AG10803 (cell line): Measurements from ENCODE around the gene GAGE12C.
"Not testable (repeated sequence)": the region's sequence is repeated elsewhere in the genome, so short reads cannot be mapped to it uniquely, and the experiment has no call there.

Source experiments
- DNase-seq: peaks from one replicate; pipeline ENCODE4 v3.0.0; 2010; ENCODE audit warnings: low read depth
- H3K4me3 ChIP-seq: 2 replicates; pipeline ENCODE4 v1.5.1; 2011; ENCODE audit warnings: mild to moderate bottlenecking, low read length, control low read depth

GAGE12C gene

DNA sequence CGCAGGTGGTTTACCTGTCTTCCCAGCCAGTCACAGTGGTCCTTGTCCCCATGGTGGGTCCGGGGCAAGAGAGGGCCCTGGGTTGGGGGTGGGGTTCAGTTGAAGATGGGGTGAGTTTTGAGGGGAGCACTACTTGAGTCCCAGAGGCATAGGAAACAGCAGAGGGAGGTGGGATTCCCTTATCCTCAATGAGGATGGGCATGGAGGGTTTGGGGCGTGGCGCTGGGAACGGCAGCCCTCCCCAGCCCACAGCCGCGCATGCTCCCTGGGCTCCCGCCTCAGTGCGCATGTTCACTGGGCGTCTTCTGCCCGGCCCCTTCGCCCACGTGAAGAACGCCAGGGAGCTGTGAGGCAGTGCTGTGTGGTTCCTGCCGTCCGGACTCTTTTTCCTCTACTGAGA lies at the start of gene GAGE12C:
GAGE12C (plus strand) TSS at position 301 of the 400 bp plus-strand sequence. CDS start 1,155 bp downstream, outside the sequence.
- DNase-seq, result not testable (repeated sequence)

DNA sequence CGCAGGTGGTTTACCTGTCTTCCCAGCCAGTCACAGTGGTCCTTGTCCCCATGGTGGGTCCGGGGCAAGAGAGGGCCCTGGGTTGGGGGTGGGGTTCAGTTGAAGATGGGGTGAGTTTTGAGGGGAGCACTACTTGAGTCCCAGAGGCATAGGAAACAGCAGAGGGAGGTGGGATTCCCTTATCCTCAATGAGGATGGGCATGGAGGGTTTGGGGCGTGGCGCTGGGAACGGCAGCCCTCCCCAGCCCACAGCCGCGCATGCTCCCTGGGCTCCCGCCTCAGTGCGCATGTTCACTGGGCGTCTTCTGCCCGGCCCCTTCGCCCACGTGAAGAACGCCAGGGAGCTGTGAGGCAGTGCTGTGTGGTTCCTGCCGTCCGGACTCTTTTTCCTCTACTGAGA lies 9.5 kb downstream of the GAGE12C start, which contains the start of gene GAGE12D:
GAGE12D (plus strand) TSS at position 301 of the 400 bp plus-strand sequence. CDS start 1,155 bp downstream, outside the sequence.
- DNase-seq, H3K4me3 ChIP-seq: not testable (repeated sequence)

More for the DNA sequence above, at the start of gene GAGE12C:
- not testable (repeated sequence) for H3K4me3 ChIP-seq

- H3K4me3 ChIP-seq, DNase-seq: not testable (repeated sequence)
Measured at GRCh38 chrX:49550989-49551388, 19.0 kb downstream of the GAGE12C start, which contains the start of gene GAGE12E. Gene GAGE12E, plus strand, starts transcription at chrX:49551289. Its CDS starts 1,155 bp downstream, at chrX:49552444.

DNA sequence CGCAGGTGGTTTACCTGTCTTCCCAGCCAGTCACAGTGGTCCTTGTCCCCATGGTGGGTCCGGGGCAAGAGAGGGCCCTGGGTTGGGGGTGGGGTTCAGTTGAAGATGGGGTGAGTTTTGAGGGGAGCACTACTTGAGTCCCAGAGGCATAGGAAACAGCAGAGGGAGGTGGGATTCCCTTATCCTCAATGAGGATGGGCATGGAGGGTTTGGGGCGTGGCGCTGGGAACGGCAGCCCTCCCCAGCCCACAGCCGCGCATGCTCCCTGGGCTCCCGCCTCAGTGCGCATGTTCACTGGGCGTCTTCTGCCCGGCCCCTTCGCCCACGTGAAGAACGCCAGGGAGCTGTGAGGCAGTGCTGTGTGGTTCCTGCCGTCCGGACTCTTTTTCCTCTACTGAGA lies 28.6 kb downstream of the GAGE12C start, which contains the start of gene GAGE12F:
GAGE12F (plus strand) TSS at position 301 of the 400 bp plus-strand sequence. CDS start 1,155 bp downstream, outside the sequence.
- not testable (repeated sequence) for H3K4me3 ChIP-seq, DNase-seq

GRCh38 chrX:49568728-49569127 lies 36.8 kb downstream of the GAGE12C start:
- not testable (repeated sequence) for H3K4me3 ChIP-seq, DNase-seq

- not testable (repeated sequence) for H3K4me3 ChIP-seq, DNase-seq
Measured at GRCh38 chrX:49569152-49569551, 37.2 kb downstream of the GAGE12C start.

GRCh38 chrX:49570100-49570499 lies 38.1 kb downstream of the GAGE12C start, which contains the start of gene GAGE12G:
Gene GAGE12G, plus strand, starts transcription at chrX:49570400. Its CDS starts 1,155 bp downstream, at chrX:49571555.
- DNase-seq, H3K4me3 ChIP-seq: not testable (repeated sequence)

DNA sequence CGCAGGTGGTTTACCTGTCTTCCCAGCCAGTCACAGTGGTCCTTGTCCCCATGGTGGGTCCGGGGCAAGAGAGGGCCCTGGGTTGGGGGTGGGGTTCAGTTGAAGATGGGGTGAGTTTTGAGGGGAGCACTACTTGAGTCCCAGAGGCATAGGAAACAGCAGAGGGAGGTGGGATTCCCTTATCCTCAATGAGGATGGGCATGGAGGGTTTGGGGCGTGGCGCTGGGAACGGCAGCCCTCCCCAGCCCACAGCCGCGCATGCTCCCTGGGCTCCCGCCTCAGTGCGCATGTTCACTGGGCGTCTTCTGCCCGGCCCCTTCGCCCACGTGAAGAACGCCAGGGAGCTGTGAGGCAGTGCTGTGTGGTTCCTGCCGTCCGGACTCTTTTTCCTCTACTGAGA lies 47.7 kb downstream of the GAGE12C start, which contains the start of gene GAGE12H:
GAGE12H (plus strand) TSS at position 301 of the 400 bp plus-strand sequence. CDS start 1,155 bp downstream, outside the sequence.
- H3K4me3 ChIP-seq, DNase-seq: not testable (repeated sequence)
